ENCODE measurements around the gene ANKS3. TPM values are rescaled to one million over a fixed set of nuclear protein-coding genes. Genes with fewer than 3 reads are reported as not detected.

ANKS3 gene
- total RNA-seq, 4 donors from 2014 or later: 2.4 to 51.7 (median 33.1) TPM

- Histone ChIP-seq H3K9me3 (no peaks in the 10 kb centered on the region), H3K27ac (no peak overlapping the region), H3K27me3 (no peaks in the 10 kb centered on the region), H3K36me3 (no peaks in the 10 kb centered on the region), H3K4me1 (peaks cover 0 to 9% of the 10 kb centered on the region in 2 donors), H3K4me3 (no peak overlapping the region)
- TF ChIP-seq CTCF (IDR thresholded peaks at IDR 0.05): no peak
- no peak for TF ChIP-seq POLR2A (IDR thresholded peaks at IDR 0.05)
- DNase-seq: no peak
- intact Hi-C loops (cut with DNase I; ENCODE audit: low total_unique reads): no loop called here
Observed at GRCh38 chr16:4654964-4655590, 79.0 kb downstream of the ANKS3 start.

GRCh38 chr16:4654011-4654963 lies 79.8 kb downstream of the ANKS3 start:
- H3K36me3 ChIP-seq: no peaks in the 10 kb centered on the region
- DNase-seq: no peak
- TF ChIP-seq POLR2A (IDR thresholded peaks at IDR 0.05): no peak
- no peak for TF ChIP-seq CTCF (IDR thresholded peaks at IDR 0.05)

GRCh38 chr16:4652561-4652960 lies 81.5 kb downstream of the ANKS3 start:
- DNase-seq: no peak
- Histone ChIP-seq H3K4me3 (no peak overlapping the region), H3K4me1 (no peaks in the 10 kb centered on the region), H3K9me3 (no peaks in the 10 kb centered on the region), H3K27me3 (no peaks in the 10 kb centered on the region), H3K36me3 (no peaks in the 10 kb centered on the region), H3K27ac (no peak overlapping the region)
- intact Hi-C loops (cut with DNase I; ENCODE audit: low total_unique reads): no loop called here
- TF ChIP-seq POLR2A (IDR thresholded peaks at IDR 0.05) (no peak), CTCF (IDR thresholded peaks at IDR 0.05) (no peak)

More at GRCh38 chr16:4654011-4654963, 79.8 kb downstream of the ANKS3 start:
- intact Hi-C loops (cut with DNase I; ENCODE audit: low total_unique reads): no loop called here
- no peaks in the 10 kb centered on the region for H3K27me3 ChIP-seq
- no peak overlapping the region for H3K4me3 ChIP-seq
- no peaks in the 10 kb centered on the region for H3K9me3 ChIP-seq
- H3K27ac ChIP-seq: no peak overlapping the region
- peaks cover 0 to 1% of the 10 kb centered on the region in 2 donors for H3K4me1 ChIP-seq

GRCh38 chr16:4651827-4652226 lies 82.2 kb downstream of the ANKS3 start:
- no peaks in the 10 kb centered on the region for H3K9me3 ChIP-seq
- no peak for DNase-seq
- no peaks in the 10 kb centered on the region for H3K36me3 ChIP-seq
- H3K4me3 ChIP-seq: no peak overlapping the region
- H3K27ac ChIP-seq: no peak overlapping the region
- no peaks in the 10 kb centered on the region for H3K27me3 ChIP-seq
- intact Hi-C loops (cut with DNase I; ENCODE audit: low total_unique reads): no loop called here
- TF ChIP-seq POLR2A (IDR thresholded peaks at IDR 0.05): no peak
- TF ChIP-seq CTCF (IDR thresholded peaks at IDR 0.05): no peak
- H3K4me1 ChIP-seq: no peaks in the 10 kb centered on the region
